Nephron (organoid): Measurements from ENCODE around the gene ZWILCH.
"Not testable (repeated sequence)": the region's sequence is repeated elsewhere in the genome, so short reads cannot be mapped to it uniquely, and the experiment has no call there.

Experiments
- H3K27ac Mint-ChIP-seq, 3 experiments: 2 replicates each; pipeline ENCODE4 v1.8.0; 2020; ENCODE audit warnings: mixed read lengths in 3 of 3, mild to moderate bottlenecking in 2 of 3, moderate library complexity in 1 of 3
- H3K27me3 Mint-ChIP-seq: 2 replicates; pipeline ENCODE4 v1.8.0; 2021; ENCODE audit warnings: low read depth, mild to moderate bottlenecking, moderate library complexity, mixed read lengths
- H3K36me3 Mint-ChIP-seq: 2 replicates; pipeline ENCODE4 v1.8.0; 2020; ENCODE audit warnings: low read depth, mixed read lengths
- H3K4me1 Mint-ChIP-seq: 2 replicates; pipeline ENCODE4 v1.8.0; 2020; ENCODE audit warnings: mixed read lengths
- H3K4me3 Mint-ChIP-seq, 3 experiments: 2 replicates each; pipeline ENCODE4 v1.8.0; 2020; ENCODE audit warnings: mild to moderate bottlenecking in 3 of 3, mixed read lengths in 3 of 3, moderate library complexity in 2 of 3
- H3K9me3 Mint-ChIP-seq: 2 replicates; pipeline ENCODE4 v1.8.0; 2020; ENCODE audit warnings: mixed read lengths
- TF ChIP-seq, protein P1 (sequence below), 3 experiments: fragments of 200-600 bp; sonication (generic); IDR thresholded peaks; one replicate each; pipeline ENCODE4 v1.5.0; 2021; ENCODE audit warnings: antibody characterized with exemption in 3 of 3; ENCODE audit not compliant: unreplicated experiment in 3 of 3

The ZWILCH gene

DNA sequence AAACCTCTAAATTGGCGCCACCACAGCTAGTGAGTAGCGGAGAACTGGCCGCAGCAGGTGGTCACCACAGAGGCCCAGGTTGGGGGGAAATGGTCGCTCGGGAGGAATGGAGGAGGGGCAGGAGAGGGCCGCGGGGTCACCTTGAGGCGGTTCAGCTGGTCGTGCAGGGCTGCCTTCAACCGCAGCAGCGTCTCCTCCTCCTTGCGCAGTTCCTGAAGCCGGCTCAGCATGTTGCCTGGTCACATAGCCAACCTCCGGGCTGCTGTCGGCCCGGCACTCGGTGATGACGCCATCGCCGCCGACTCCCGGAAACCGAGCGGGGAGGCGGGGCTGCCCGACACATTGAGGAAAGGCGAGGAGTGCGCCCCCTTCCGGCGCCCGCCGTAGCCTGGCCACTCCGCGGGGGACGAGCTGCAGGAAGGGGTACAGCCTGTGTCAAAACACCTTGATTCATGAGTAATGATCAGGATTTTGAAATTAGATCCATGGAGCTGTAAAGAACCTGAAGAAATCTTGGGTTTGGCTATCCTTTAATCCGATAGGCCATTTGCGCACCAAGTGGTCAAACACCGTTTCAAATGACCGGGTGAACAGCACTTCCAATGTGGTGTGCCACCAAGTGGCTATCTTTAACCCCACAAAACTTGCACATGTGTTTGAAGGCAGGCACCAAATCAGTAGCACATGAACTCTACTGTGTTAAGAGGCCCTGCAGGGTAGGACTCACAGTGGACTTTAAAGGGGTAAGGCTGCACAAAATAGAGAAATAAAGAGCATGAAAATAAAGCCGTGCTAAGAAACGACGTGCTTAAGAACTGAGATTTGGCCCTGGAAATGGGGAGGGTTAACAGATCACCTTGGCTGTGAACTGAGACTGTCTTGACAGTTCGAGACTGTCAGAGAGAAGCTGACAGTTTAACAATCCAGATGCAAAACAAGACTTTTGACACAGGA, 7.3 kb upstream of the ZWILCH start, which contains the start of gene SNAPC5:
Gene SNAPC5, minus strand, starts transcription at position 261 of the 954 bp plus-strand sequence. Its CDS starts 31 bp downstream, at position 230.
- Mint-ChIP-seq H3K4me1 (peaks cover 20% of the 10 kb centered on the region), H3K4me3 (peak within 1 kb of the TSS; percentile 93 to 95 (median 95)), H3K27me3 (no peaks in the 10 kb centered on the region), H3K27ac (peak within 1 kb of the TSS; percentile 62 to 87 (median 72)), H3K9me3 (no peaks in the 10 kb centered on the region), H3K36me3 (peaks cover 70% of the 10 kb centered on the region)
- TF ChIP-seq, protein P1, sequence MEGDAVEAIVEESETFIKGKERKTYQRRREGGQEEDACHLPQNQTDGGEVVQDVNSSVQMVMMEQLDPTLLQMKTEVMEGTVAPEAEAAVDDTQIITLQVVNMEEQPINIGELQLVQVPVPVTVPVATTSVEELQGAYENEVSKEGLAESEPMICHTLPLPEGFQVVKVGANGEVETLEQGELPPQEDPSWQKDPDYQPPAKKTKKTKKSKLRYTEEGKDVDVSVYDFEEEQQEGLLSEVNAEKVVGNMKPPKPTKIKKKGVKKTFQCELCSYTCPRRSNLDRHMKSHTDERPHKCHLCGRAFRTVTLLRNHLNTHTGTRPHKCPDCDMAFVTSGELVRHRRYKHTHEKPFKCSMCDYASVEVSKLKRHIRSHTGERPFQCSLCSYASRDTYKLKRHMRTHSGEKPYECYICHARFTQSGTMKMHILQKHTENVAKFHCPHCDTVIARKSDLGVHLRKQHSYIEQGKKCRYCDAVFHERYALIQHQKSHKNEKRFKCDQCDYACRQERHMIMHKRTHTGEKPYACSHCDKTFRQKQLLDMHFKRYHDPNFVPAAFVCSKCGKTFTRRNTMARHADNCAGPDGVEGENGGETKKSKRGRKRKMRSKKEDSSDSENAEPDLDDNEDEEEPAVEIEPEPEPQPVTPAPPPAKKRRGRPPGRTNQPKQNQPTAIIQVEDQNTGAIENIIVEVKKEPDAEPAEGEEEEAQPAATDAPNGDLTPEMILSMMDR (IDR thresholded peaks at IDR 0.05; ENCODE audit: unreplicated experiment in 3 of 3) = peak; percentile 98 to 100 (median 99)

DNA sequence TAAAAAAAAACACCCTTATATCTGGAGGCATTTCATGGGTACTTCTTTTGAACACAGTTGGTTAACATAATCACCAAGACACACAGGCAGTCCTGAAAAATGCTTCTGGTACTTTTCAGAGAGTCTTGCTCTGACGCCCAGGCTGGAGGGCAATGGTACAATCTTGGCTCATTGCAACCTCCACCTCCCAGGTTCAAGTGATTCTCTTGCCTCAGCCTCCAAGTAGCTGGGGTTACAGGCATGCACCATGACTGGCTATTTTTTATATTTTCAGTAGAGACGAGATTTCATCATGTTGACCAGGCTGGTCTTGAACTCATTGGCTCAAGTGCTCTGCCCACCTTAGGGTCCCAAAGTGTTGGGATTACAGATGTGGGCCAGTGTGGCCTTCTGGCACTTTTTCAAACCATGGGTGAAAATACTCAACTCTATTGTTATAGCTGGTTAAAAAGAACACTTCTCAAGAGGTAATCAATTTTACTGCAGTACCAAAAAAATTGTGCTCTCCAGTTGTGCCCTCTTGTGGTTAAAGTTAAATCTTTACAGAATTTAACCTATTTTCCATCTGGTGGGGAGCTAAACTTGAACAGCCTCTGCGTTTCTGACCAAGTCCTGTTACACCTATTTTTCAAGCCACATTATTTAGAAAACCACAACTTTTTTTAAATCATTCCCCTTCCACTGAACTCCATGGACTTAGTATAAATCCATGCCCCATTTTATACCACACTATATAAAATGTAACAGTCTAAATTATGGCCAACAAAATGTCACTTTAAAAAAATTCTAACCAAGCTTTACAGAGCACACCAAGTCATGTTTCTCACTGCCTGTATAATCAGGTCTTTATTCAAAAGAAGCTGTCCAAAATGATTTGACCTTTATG, 6.4 kb upstream of the ZWILCH start:
- TF ChIP-seq, protein P1 (IDR thresholded peaks at IDR 0.05; ENCODE audit: unreplicated experiment in 3 of 3) = peak; percentile 43 to 52 (median 47)
- H3K4me1 Mint-ChIP-seq = peaks cover 27% of the 10 kb centered on the region
- no peaks in the 10 kb centered on the region for H3K27me3 Mint-ChIP-seq
- no peaks in the 10 kb centered on the region for H3K9me3 Mint-ChIP-seq
- peak overlapping the region; percentile 30 to 95 (median 38) for H3K4me3 Mint-ChIP-seq
- H3K27ac Mint-ChIP-seq = peak overlapping the region; percentile 47 to 87 (median 62)
- peaks cover 69% of the 10 kb centered on the region for H3K36me3 Mint-ChIP-seq

DNA sequence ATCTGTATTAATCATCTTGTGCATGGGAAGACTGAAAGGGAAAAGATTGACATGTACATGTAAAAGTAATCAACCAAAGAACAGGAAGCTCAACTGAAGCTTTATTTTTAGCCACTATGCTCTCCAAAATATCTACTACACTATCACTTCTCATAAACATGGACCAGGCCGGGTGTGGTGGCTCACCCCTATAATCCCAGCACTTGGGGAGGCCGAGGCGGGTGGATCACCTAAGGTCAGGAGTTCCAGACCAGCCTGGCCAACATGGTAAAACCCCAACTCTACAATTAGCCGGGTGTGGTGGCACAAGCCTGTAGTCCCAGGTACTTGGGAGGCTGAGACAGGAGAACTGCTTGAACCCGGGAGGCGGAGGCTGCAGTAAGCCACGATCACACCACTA, 4.8 kb upstream of the ZWILCH start:
- peaks cover 36% of the 10 kb centered on the region for H3K4me1 Mint-ChIP-seq
- peak overlapping the region; percentile 3 to 28 (median 10) for H3K4me3 Mint-ChIP-seq
- H3K9me3 Mint-ChIP-seq, H3K27me3 Mint-ChIP-seq, H3K27ac Mint-ChIP-seq: not testable (repeated sequence)
- peaks cover 65% of the 10 kb centered on the region for H3K36me3 Mint-ChIP-seq

DNA sequence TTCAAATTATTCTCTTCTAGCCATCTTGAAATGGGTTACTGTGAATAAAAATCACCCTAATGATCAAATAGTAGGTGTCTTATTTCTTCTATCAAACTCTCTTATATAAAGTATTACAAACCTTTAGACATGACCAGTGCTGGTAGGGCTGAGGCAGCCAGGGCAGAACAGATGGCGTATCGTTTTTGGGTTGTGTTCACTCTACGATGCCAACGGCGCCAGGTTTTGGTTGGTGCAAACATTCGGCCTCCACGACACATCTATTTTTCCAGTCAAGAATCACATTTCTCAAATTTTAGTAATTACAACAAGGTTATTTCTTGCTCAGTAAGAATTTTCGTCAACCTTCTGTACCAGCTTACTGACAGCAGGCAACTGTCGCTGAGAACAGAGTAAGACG, 2.6 kb upstream of the ZWILCH start:
- TF ChIP-seq, protein P1 (IDR thresholded peaks at IDR 0.05; ENCODE audit: unreplicated experiment in 3 of 3) = no peak
- peak overlapping the region; percentile 95 to 100 (median 96) for H3K4me3 Mint-ChIP-seq
- H3K9me3 Mint-ChIP-seq = no peaks in the 10 kb centered on the region
- no peaks in the 10 kb centered on the region for H3K27me3 Mint-ChIP-seq
- peaks cover 61% of the 10 kb centered on the region for H3K36me3 Mint-ChIP-seq
- peak overlapping the region; percentile 34 to 69 (median 45) for H3K27ac Mint-ChIP-seq
- peaks cover 38% of the 10 kb centered on the region for H3K4me1 Mint-ChIP-seq

DNA sequence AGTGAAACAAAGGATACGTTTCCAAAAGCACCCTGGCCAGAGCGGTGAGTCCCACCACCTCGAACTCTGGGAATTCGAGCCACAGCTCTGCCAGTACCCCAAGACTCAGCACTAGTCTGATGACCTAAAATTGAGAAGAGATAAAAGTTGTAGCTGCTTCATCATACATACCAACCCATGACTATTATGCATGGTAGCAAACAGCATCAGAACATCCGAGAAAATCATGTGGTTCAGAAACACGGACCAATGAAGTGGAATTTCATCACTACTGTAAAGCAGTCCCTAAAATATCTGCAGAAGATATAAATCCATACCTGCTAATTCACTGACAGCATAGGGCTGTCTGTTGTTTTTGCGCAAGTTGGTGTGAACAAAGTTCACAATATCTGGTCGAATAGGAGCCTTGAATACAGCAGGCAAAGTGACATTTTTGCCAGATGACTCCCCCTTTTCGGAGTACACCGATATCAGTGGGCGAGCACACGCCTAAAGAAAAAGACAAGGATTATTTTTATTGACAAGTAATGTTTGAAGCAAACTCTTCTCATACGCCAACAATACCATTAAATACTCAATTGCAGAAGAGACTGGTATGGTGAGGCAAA, 2.0 kb upstream of the ZWILCH start:
- H3K9me3 Mint-ChIP-seq, H3K27me3 Mint-ChIP-seq: not testable (repeated sequence)
- Mint-ChIP-seq H3K4me3 (peak overlapping the region; percentile 95 to 100 (median 96)), H3K4me1 (peaks cover 34% of the 10 kb centered on the region), H3K36me3 (peaks cover 56% of the 10 kb centered on the region), H3K27ac (peak overlapping the region; percentile 45 to 98 (median 95))

DNA sequence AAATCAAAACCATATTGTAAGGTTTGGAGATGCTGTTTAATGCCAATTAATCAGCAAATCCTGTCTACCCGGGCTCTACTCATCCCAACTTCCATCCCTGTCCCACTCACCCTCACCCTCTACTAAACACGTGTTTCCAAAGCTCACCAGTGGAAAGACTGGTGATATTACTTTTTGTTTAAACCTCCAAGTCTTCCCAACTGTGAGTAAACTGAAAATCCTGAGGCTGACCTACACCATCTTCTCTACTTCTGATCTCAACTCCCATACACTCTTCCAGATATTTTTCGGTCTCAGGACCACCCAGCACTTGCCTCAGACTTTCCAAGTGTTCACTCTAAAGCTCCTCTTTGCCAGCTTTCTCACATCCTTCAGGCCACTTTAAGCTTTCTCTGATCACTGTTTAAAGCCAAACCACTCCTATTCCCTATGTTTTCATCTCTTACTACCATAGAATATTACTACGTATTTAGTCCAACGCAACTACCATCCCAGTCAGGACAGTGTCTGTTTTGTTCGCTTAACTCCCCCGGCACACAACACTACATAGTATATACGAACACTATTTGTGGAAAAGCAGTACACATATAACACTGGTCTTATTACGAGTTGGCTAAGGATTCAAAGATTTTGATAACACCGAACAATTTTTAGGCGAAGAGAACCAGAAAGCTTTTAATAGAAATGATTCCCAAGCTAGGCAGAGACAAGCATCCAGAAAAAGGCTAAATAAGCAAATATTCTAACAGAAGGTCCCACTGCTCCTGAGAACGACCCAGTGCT, 1.2 kb upstream of the ZWILCH start:
- H3K4me1 Mint-ChIP-seq = peaks cover 33% of the 10 kb centered on the region
- H3K36me3 Mint-ChIP-seq = peaks cover 50% of the 10 kb centered on the region
- no peaks in the 10 kb centered on the region for H3K27me3 Mint-ChIP-seq
- peak overlapping the region; percentile 95 to 98 (median 97) for H3K27ac Mint-ChIP-seq
- H3K4me3 Mint-ChIP-seq = peak overlapping the region; percentile 95 to 100 (median 96)
- TF ChIP-seq, protein P1 (IDR thresholded peaks at IDR 0.05; ENCODE audit: unreplicated experiment in 3 of 3) = no peak
- H3K9me3 Mint-ChIP-seq = no peaks in the 10 kb centered on the region
